Sigmoid colon (tissue), 7 donors: Measurements from ENCODE around the gene NOL3. TPM values are rescaled to one million over a fixed set of nuclear protein-coding genes. Genes with fewer than 3 reads are reported as not detected.

Source experiments
- DNase-seq: peaks from one replicate; pipeline ENCODE4 v3.0.0-alpha.2; 2019
- H3K27ac ChIP-seq, 4 donors: fragments of 200-600 bp; sonication (generic); one replicate each; pipeline ENCODE4 v1.5.1; 2016 to 2019; ENCODE audit warnings: mild to moderate bottlenecking in 1 of 4
- H3K27me3 ChIP-seq, 3 donors: fragments of 200-600 bp; sonication (generic); one replicate each; pipeline ENCODE4 v1.5.1; 2019; ENCODE audit warnings: mild to moderate bottlenecking in 1 of 3
- H3K36me3 ChIP-seq, 4 donors: fragments of 200-600 bp; sonication (generic); one replicate each; pipeline ENCODE4 v1.5.1; 2016 to 2019
- H3K4me1 ChIP-seq, 4 donors: fragments of 200-600 bp; sonication (generic); one replicate each; pipeline ENCODE4 v1.5.1; 2017 to 2019
- H3K4me3 ChIP-seq, 4 donors: fragments of 200-600 bp; sonication (generic); one replicate each; pipeline ENCODE4 v1.5.1; 2017 to 2019; ENCODE audit warnings: mild to moderate bottlenecking in 2 of 4, moderate library complexity in 1 of 4
- H3K9me3 ChIP-seq, 4 donors: fragments of 200-600 bp in 3 of 4; sonication (generic) in 3 of 4; one replicate each; pipeline versions ENCODE4 v1.5.1 to v1.6.1; 2013 to 2019
- CTCF ChIP-seq, 4 experiments: fragments of 450-650 bp in 3 of 4; fragments of 200-600 bp in 1 of 4; IDR thresholded peaks; one replicate each; pipeline ENCODE4 v1.5.1; 2016 to 2019; ENCODE audit warnings: antibody characterized with exemption in 4 of 4, mild to moderate bottlenecking in 3 of 4, moderate library complexity in 2 of 4
- EP300 ChIP-seq, 4 donors: sonication (generic); formaldehyde crosslinking; IDR thresholded peaks; one replicate each; pipeline ENCODE4 v1.6.1; 2017; ENCODE audit warnings: antibody characterized with exemption in 4 of 4
- POLR2A ChIP-seq, 2 donors: fragments of 450-650 bp; IDR thresholded peaks; one replicate each; pipeline ENCODE4 v1.6.1; 2016; ENCODE audit warnings: antibody characterized with exemption in 2 of 2, mild to moderate bottlenecking in 2 of 2, moderate library complexity in 2 of 2
- POLR2AphosphoS5 ChIP-seq, 4 donors: sonication (generic); formaldehyde crosslinking; IDR thresholded peaks; one replicate each; pipeline ENCODE4 v1.6.1; 2017; ENCODE audit warnings: antibody characterized with exemption in 4 of 4
- WGBS, 2 donors: extraction: QIAGEN DNeasy Blood & Tissue Kit; methylation state at CpG; one replicate each; pipeline ENCODE4 v1.1.7; 2013; 5-methylcytosine and 5-hydroxymethylcytosine counted together
- intact Hi-C: fragments of 100-400 bp; cut with DNase I; formaldehyde crosslinking; loops from one replicate; pipeline ENCODE4 v1.15.1; 2023
- polyA plus RNA-seq, 3 donors: library from polyadenylated mRNA; stranded (reverse); fragments of 200-250 nt; gene quantifications; one replicate each; pipeline ENCODE4 v1.2.3, GENCODE V29; 2013
- total RNA-seq, 4 donors: library from RNA; depleted of rRNA; stranded (reverse); fragments of >200 nt; gene quantifications; one replicate each; pipeline ENCODE4 v1.1.0, GENCODE V29; 2016
- donor health status: healthy with polysubstance abuse.
- donor health status: Bipolar disorder and iron deficiency.
- donor health status: healthy.

The NOL3 gene
- total and polyA plus RNA-seq, 7 donors: 12.7 to 36.7 (median 23.9) TPM

- H3K36me3 ChIP-seq: no peaks in the 10 kb centered on the region
- DNase-seq: peak; percentile 96
- H3K27me3 ChIP-seq: no peaks in the 10 kb centered on the region
- peak overlapping the region; percentile 22 to 52 (median 46) for H3K4me3 ChIP-seq
- no peaks in the 10 kb centered on the region for H3K9me3 ChIP-seq
- peak in 3 of 4 experiments; percentile 10 to 37 (median 33) for TF ChIP-seq CTCF (IDR thresholded peaks at IDR 0.05)
- TF ChIP-seq POLR2A (IDR thresholded peaks at IDR 0.05): peak; percentile 61 to 67
- peak; percentile 54 to 86 (median 76) for TF ChIP-seq POLR2AphosphoS5 (IDR thresholded peaks at IDR 0.05)
- peak in 1 of 4 donors; percentile 70 for TF ChIP-seq EP300 (IDR thresholded peaks at IDR 0.05)
- peak overlapping the region; percentile 89 to 95 (median 90) for H3K27ac ChIP-seq
- intact Hi-C loops: no loop called here
- H3K4me1 ChIP-seq: peaks cover 0 to 67% (median 61%) of the 10 kb centered on the region in 4 donors
- WGBS, 2 donors: 1% methylated on average over 71 of the region's 71 CpGs
Observed at GRCh38 chr16:67173808-67174705, 3.7 kb downstream of the NOL3 start.

- TF ChIP-seq EP300 (IDR thresholded peaks at IDR 0.05) (no peak), POLR2A (IDR thresholded peaks at IDR 0.05) (no peak), POLR2AphosphoS5 (IDR thresholded peaks at IDR 0.05) (no peak), CTCF (IDR thresholded peaks at IDR 0.05) (no peak)
- Histone ChIP-seq H3K27me3 (no peaks in the 10 kb centered on the region), H3K36me3 (no peaks in the 10 kb centered on the region), H3K27ac (peak overlapping the region; percentile 89 to 95 (median 90)), H3K4me1 (peaks cover 0 to 60% (median 54%) of the 10 kb centered on the region in 4 donors), H3K9me3 (no peaks in the 10 kb centered on the region), H3K4me3 (peak overlapping the region; percentile 22 to 52 (median 46))
- 41 to 59% methylated on average over 31 of the region's 31 CpGs for WGBS, 2 donors
- no peak for DNase-seq
- intact Hi-C loops: no loop called here
Observed at GRCh38 chr16:67174706-67175231, 4.4 kb downstream of the NOL3 start.

DNA sequence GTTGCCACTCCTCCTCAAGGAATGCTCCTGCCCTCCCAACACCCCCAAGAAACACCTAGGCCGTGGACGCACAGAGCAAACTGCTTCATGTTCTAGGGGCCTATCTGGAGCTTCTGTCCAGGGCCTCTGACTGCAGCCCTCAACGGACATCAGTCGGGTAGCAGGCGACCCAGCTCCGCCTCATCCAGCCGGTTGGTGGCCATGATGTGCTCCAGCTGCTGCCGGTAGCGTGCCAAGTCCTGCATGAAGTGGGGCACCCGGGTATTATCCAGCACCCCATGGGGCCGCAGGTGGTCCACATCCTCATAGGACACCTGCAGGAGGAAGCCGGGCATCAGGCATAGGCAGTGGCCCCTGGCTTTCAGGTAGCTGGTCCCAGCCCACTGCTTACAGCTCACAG lies 6.3 kb downstream of the NOL3 start:
- Histone ChIP-seq H3K27ac (no peak overlapping the region), H3K4me1 (peaks cover 0 to 52% (median 42%) of the 10 kb centered on the region in 4 donors), H3K4me3 (no peak overlapping the region), H3K36me3 (no peaks in the 10 kb centered on the region), H3K27me3 (no peaks in the 10 kb centered on the region), H3K9me3 (no peaks in the 10 kb centered on the region)
- intact Hi-C loops: no loop called here
- TF ChIP-seq CTCF (IDR thresholded peaks at IDR 0.05) (no peak), POLR2A (IDR thresholded peaks at IDR 0.05) (no peak), EP300 (IDR thresholded peaks at IDR 0.05) (no peak), POLR2AphosphoS5 (IDR thresholded peaks at IDR 0.05) (no peak)
- 89 to 92% methylated on average over 12 of the region's 12 CpGs for WGBS, 2 donors
- DNase-seq: no peak

DNA sequence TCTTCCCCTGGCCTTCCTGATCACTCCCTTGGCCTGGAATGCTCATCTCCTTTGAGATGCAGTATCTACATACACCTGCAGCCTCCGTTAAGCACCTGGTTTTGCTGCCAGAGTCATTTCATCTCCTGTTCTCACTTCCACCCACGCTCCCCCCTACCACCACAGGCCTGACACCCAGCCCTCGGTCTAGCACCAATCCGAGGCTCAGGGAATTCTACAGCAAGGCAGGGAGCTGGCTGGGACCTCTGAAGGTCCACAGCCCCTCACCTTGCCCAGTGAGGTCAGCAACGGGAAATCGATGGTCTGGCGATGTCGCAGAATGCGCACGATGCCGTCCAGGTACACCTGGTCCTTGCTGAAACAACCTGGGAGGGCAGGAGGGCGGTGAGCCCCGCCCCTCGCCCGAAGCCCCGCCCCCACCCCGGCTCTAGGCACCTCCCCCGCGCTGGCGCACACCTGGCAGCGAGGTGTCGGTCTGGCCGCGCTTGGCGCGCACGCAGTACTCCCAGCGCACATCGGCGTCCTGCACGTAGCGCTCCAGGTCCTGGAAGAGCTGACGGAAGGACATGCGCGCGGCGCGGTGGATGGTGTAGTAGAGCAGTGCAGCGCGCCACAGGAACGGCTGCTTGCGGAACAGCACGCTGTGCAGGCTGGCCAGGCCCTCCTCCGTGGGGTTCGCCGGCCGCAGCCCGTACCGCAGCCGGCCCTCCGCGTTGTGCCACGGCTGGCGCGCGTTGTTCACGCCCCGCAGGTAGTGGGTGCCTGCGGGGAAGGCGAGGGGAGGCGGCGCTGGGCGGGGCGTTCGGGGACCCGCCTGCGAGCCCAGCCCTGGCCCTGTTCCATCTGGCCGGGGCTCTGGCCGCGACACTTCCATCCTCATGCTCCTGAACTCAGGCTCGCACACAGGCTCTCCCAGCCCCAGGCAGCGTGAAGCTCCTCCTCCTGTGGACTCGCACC lies 7.7 kb downstream of the NOL3 start:
- Histone ChIP-seq H3K4me1 (peaks cover 0 to 56% (median 47%) of the 10 kb centered on the region in 4 donors), H3K27ac (peak overlapping the region; percentile 38 to 70 (median 53)), H3K27me3 (no peaks in the 10 kb centered on the region), H3K4me3 (peak overlapping the region; percentile 16 to 51 (median 40)), H3K9me3 (no peaks in the 10 kb centered on the region), H3K36me3 (no peaks in the 10 kb centered on the region)
- intact Hi-C loops: no loop called here
- DNase-seq: peak; percentile 83
- TF ChIP-seq EP300 (IDR thresholded peaks at IDR 0.05): no peak
- TF ChIP-seq POLR2AphosphoS5 (IDR thresholded peaks at IDR 0.05): peak in 1 of 4 donors; percentile 63
- WGBS, 2 donors: 2 to 4% methylated on average over 73 of the region's 73 CpGs
